LNCaP clone FGC (cell line): ENCODE measurements around the gene ROPN1B.
"Not testable (repeated sequence)": the region's sequence is repeated elsewhere in the genome, so short reads cannot be mapped to it uniquely, and the experiment has no call there.

Experiments used
- DNase-seq: peaks from one replicate; pipeline ENCODE4 v3.0.0-alpha.2; 2011; ENCODE audit warnings: low read depth
- H3K4me3 ChIP-seq: 2 replicates; pipeline ENCODE4 v1.5.1; 2011; ENCODE audit warnings: mild to moderate bottlenecking, low read depth, low read length, control low read depth
- CTCF ChIP-seq: IDR thresholded peaks from 2 replicates; pipeline ENCODE4 v1.5.1; 2012; ENCODE audit warnings: mild to moderate bottlenecking; ENCODE audit not compliant: control insufficient read depth, insufficient read depth; ENCODE audit errors: extremely low read depth

The ROPN1B gene

GRCh38 chr3:125968701-125969592 is at the start of gene ROPN1B:
TSS of gene ROPN1B (plus strand) at chr3:125969178. CDS start at chr3:125972055, 2,877 bp downstream.
- not testable (repeated sequence) for DNase-seq

GRCh38 chr3:125920191-125920590 is 48.8 kb upstream of the ROPN1B start:
- not testable (repeated sequence) for DNase-seq, H3K4me3 ChIP-seq

More at GRCh38 chr3:125968701-125969592, at the start of gene ROPN1B:
- H3K4me3 ChIP-seq: not testable (repeated sequence)

GRCh38 chr3:125920751-125921279 is 48.2 kb upstream of the ROPN1B start:
- not testable (repeated sequence) for H3K4me3 ChIP-seq, DNase-seq

- peak; percentile 54 for TF ChIP-seq CTCF
- H3K4me3 ChIP-seq, DNase-seq: not testable (repeated sequence)
Measured at GRCh38 chr3:125921712-125922111, 47.3 kb upstream of the ROPN1B start.

GRCh38 chr3:125923324-125924115 is 45.5 kb upstream of the ROPN1B start:
- H3K4me3 ChIP-seq, DNase-seq: not testable (repeated sequence)

GRCh38 chr3:125924276-125924675 is 44.7 kb upstream of the ROPN1B start:
- not testable (repeated sequence) for DNase-seq, H3K4me3 ChIP-seq

- not testable (repeated sequence) for DNase-seq, H3K4me3 ChIP-seq
Measured at GRCh38 chr3:125925727-125926126, 43.3 kb upstream of the ROPN1B start.

GRCh38 chr3:125928771-125929545 is 40.0 kb upstream of the ROPN1B start:
- TF ChIP-seq CTCF: peak; percentile 58
- not testable (repeated sequence) for H3K4me3 ChIP-seq, DNase-seq

- H3K4me3 ChIP-seq, DNase-seq: not testable (repeated sequence)
Measured at GRCh38 chr3:125929765-125930164, 39.2 kb upstream of the ROPN1B start.

- H3K4me3 ChIP-seq, DNase-seq: not testable (repeated sequence)
Measured at GRCh38 chr3:125931355-125931880, 37.6 kb upstream of the ROPN1B start.

- not testable (repeated sequence) for DNase-seq, H3K4me3 ChIP-seq
Measured at GRCh38 chr3:125933397-125934173, 35.4 kb upstream of the ROPN1B start.

GRCh38 chr3:125935252-125935874 is 33.6 kb upstream of the ROPN1B start:
- H3K4me3 ChIP-seq: peak overlapping the region; percentile 5
- DNase-seq: not testable (repeated sequence)

GRCh38 chr3:125936210-125936815 is 32.7 kb upstream of the ROPN1B start:
- H3K4me3 ChIP-seq, DNase-seq: not testable (repeated sequence)

- DNase-seq, H3K4me3 ChIP-seq: not testable (repeated sequence)
Measured at GRCh38 chr3:125936891-125937290, 32.1 kb upstream of the ROPN1B start.
